ENCODE measurements around the gene DSP. TPM values are rescaled to one million over a fixed set of nuclear protein-coding genes. Genes with fewer than 3 reads are reported as not detected.

DSP gene
- total and polyA plus RNA-seq, 2 of the 13 experiments (the other 11 are each of a cell fraction or from before 2014, with no cell fraction given) = 89.8 to 117 TPM

DNA sequence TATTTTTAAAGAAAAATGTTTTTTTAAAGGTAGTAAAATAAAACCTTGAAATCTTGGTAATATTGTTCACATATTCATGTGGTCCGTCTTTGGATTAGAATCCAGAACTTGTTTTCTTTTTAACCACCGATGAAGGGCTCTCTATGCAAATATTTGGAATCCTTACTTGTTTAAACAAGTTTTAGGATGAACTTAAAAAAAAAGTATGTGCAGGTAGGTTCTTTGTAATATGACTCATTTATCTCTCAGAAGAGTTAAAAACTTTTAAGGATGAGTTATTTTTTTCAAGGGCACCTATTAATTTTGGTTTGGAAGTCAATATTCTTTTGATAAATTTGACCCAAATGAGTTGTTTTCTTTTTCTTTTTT is 8.9 kb downstream of the DSP start (continued):
- TF ChIP-seq, protein P1, sequence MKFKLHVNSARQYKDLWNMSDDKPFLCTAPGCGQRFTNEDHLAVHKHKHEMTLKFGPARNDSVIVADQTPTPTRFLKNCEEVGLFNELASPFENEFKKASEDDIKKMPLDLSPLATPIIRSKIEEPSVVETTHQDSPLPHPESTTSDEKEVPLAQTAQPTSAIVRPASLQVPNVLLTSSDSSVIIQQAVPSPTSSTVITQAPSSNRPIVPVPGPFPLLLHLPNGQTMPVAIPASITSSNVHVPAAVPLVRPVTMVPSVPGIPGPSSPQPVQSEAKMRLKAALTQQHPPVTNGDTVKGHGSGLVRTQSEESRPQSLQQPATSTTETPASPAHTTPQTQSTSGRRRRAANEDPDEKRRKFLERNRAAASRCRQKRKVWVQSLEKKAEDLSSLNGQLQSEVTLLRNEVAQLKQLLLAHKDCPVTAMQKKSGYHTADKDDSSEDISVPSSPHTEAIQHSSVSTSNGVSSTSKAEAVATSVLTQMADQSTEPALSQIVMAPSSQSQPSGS (CRISPR knock-in tag; IDR thresholded peaks at IDR 0.05) = peak; percentile 33; the same call in 1 of the 2 replicates
- TF ChIP-seq RCOR2 (CRISPR knock-in tag; IDR thresholded peaks at IDR 0.05) (0 out of 2 replicates have a peak, but pooled peaks have one; percentile 37), ZNF20 (CRISPR knock-in tag; IDR thresholded peaks at IDR 0.05) (no peak), ZFP37 (CRISPR knock-in tag; IDR thresholded peaks at IDR 0.05; ENCODE audit: borderline replicate concordance) (no peak), MXD3 (CRISPR knock-in tag; IDR thresholded peaks at IDR 0.05) (no peak), ZNF468 (CRISPR knock-in tag; IDR thresholded peaks at IDR 0.05) (no peak), FOXP1 (IDR thresholded peaks at IDR 0.05) (no peak), FOXP1 (CRISPR knock-in tag; IDR thresholded peaks at IDR 0.05) (peak; percentile 68; the same call in 1 of the 2 replicates), CREM (IDR thresholded peaks at IDR 0.05) (peak; percentile 76), CREM (CRISPR knock-in tag; IDR thresholded peaks at IDR 0.05) (no peak), ZSCAN25 (CRISPR knock-in tag; IDR thresholded peaks at IDR 0.05) (no peak), MAZ (IDR thresholded peaks at IDR 0.05; ENCODE audit: borderline replicate concordance, low read depth, low read length) (no peak), MAZ (CRISPR knock-in tag; IDR thresholded peaks at IDR 0.05; ENCODE audit: low read depth) (no peak), SIX1 (CRISPR knock-in tag; IDR thresholded peaks at IDR 0.05; ENCODE audit: borderline replicate concordance) (peak; percentile 82; the same call in 1 of the 2 replicates), ZFP41 (CRISPR knock-in tag; IDR thresholded peaks at IDR 0.05; ENCODE audit: borderline replicate concordance) (no peak), ZNF235 (CRISPR knock-in tag; IDR thresholded peaks at IDR 0.05; ENCODE audit: borderline replicate concordance) (no peak), DNMT3B (CRISPR knock-in tag; conservative IDR thresholded peaks at IDR 0.05) (no peak; the same call in 1 of the 2 replicates), ZNF558 (CRISPR knock-in tag; IDR thresholded peaks at IDR 0.05; ENCODE audit: borderline replicate concordance) (no peak), ISL2 (CRISPR knock-in tag; IDR thresholded peaks at IDR 0.05) (peak; percentile 92), CREB1 (IDR thresholded peaks at IDR 0.05) (peak; percentile 22; the same call in 1 of the 2 replicates), CREB1 (CRISPR knock-in tag; IDR thresholded peaks at IDR 0.05) (no peak; the same call in 1 of the 2 replicates), GPN1 (CRISPR knock-in tag; IDR thresholded peaks at IDR 0.05; ENCODE audit: borderline replicate concordance) (no peak), ZNF253 (CRISPR knock-in tag; IDR thresholded peaks at IDR 0.05; ENCODE audit: borderline replicate concordance) (no peak), TCF7L2 (IDR thresholded peaks at IDR 0.05; ENCODE audit: low read depth, low read length) (no peak), JARID2 (CRISPR knock-in tag; IDR thresholded peaks at IDR 0.05; ENCODE audit: insufficient replicate concordance) (no peak), FOXA3 (CRISPR knock-in tag; IDR thresholded peaks at IDR 0.05) (peak; percentile 78)
- TF ChIP-seq, protein P2, sequence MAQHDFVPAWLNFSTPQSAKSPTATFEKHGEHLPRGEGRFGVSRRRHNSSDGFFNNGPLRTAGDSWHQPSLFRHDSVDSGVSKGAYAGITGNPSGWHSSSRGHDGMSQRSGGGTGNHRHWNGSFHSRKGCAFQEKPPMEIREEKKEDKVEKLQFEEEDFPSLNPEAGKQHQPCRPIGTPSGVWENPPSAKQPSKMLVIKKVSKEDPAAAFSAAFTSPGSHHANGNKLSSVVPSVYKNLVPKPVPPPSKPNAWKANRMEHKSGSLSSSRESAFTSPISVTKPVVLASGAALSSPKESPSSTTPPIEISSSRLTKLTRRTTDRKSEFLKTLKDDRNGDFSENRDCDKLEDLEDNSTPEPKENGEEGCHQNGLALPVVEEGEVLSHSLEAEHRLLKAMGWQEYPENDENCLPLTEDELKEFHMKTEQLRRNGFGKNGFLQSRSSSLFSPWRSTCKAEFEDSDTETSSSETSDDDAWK (CRISPR knock-in tag; IDR thresholded peaks at IDR 0.05) = no peak
- TF ChIP-seq, protein P3, sequence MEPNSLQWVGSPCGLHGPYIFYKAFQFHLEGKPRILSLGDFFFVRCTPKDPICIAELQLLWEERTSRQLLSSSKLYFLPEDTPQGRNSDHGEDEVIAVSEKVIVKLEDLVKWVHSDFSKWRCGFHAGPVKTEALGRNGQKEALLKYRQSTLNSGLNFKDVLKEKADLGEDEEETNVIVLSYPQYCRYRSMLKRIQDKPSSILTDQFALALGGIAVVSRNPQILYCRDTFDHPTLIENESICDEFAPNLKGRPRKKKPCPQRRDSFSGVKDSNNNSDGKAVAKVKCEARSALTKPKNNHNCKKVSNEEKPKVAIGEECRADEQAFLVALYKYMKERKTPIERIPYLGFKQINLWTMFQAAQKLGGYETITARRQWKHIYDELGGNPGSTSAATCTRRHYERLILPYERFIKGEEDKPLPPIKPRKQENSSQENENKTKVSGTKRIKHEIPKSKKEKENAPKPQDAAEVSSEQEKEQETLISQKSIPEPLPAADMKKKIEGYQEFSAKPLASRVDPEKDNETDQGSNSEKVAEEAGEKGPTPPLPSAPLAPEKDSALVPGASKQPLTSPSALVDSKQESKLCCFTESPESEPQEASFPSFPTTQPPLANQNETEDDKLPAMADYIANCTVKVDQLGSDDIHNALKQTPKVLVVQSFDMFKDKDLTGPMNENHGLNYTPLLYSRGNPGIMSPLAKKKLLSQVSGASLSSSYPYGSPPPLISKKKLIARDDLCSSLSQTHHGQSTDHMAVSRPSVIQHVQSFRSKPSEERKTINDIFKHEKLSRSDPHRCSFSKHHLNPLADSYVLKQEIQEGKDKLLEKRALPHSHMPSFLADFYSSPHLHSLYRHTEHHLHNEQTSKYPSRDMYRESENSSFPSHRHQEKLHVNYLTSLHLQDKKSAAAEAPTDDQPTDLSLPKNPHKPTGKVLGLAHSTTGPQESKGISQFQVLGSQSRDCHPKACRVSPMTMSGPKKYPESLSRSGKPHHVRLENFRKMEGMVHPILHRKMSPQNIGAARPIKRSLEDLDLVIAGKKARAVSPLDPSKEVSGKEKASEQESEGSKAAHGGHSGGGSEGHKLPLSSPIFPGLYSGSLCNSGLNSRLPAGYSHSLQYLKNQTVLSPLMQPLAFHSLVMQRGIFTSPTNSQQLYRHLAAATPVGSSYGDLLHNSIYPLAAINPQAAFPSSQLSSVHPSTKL (CRISPR knock-in tag; IDR thresholded peaks at IDR 0.05) = peak; percentile 89
